HCT116 (cell line): ENCODE results near the gene ACTN4. TPM values are rescaled to one million over a fixed set of nuclear protein-coding genes. Genes with fewer than 3 reads are reported as not detected.

ENCODE experiments used
- ATAC-seq: fragments of 200-7000 bp; cut with Tn5 transposase; 2 replicates; pipeline ENCODE4 v1.9.1; 2020; ENCODE audit warnings: mild to moderate bottlenecking, moderate library complexity
- BruUV-seq: library from RNA; stranded (reverse); fragments of 400-500 nt; replicated peaks from 2 replicates; lab custom pipeline; 2021; lab: Mats Ljungman, UMichigan
- CTCF ChIA-PET: fragments of 300-600 bp; sonication (Branson Sonifier 250); formaldehyde crosslinking; loops from one replicate; lab custom pipeline; 2021; ENCODE audit warnings: antibody characterized with exemption; lab: Charles Lee
- POLR2A ChIA-PET: fragments of 300-600, 350-600 bp; sonication (Branson Sonifier 250); formaldehyde crosslinking; loops from one replicate; lab custom pipeline; 2021; ENCODE audit warnings: antibody characterized with exemption; lab: Charles Lee
- RAD21 ChIA-PET, 2 experiments: fragments of 300-600 bp; sonication (Branson Sonifier 250); formaldehyde crosslinking; loops; one replicate each; lab custom pipeline; 2023; ENCODE audit warnings: low total read pairs in 2 of 2; ENCODE audit not compliant: uncharacterized antibody in 2 of 2, unreplicated experiment in 2 of 2, low non-redundant PET in 1 of 2; lab: Charles Lee
- DNase-seq: peaks from one replicate; pipeline ENCODE4 v3.0.0-alpha.2; 2010; ENCODE audit warnings: low read depth, low spot score
- H2AFZ ChIP-seq: fragments of 200-600 bp; shearing (Covaris generic), sonication (generic); 2 replicates; pipeline ENCODE4 v1.6.1; 2017; ENCODE audit warnings: low read depth, mixed run types, mixed read lengths, antibody characterized with exemption, low read length; ENCODE audit not compliant: poor library complexity, severe bottlenecking
- H3K27ac ChIP-seq: 2 replicates; pipeline ENCODE4 v1.5.1; 2012; ENCODE audit warnings: low read depth, low read length
- H3K27me3 ChIP-seq: fragments of 200-600 bp; sonication (generic); 2 replicates; pipeline ENCODE4 v1.6.1; 2016; ENCODE audit warnings: mixed run types, low read length, mixed read lengths; ENCODE audit not compliant: insufficient read depth
- H3K36me3 ChIP-seq, 2 experiments: fragments of 200-500 bp in 1 of 2; fragments of 200-600 bp in 1 of 2; sonication (Bioruptor generic) in 1 of 2; sonication (generic) in 1 of 2; 2 replicates each; pipeline versions ENCODE4 v1.5.1 to v1.6.1; 2014 to 2016; ENCODE audit warnings: low read length in 2 of 2, inconsistent platforms in 1 of 2, mixed read lengths in 1 of 2, mixed run types in 1 of 2; ENCODE audit not compliant: insufficient read depth in 2 of 2, control insufficient read depth in 1 of 2
- H3K4me1 ChIP-seq, 2 experiments: fragments of 200-600 bp in 1 of 2; sonication (generic) in 1 of 2; 2 replicates each; pipeline versions ENCODE4 v1.5.1 to v1.6.1; 2012 to 2017; ENCODE audit warnings: low read length in 2 of 2, inconsistent platforms in 1 of 2, mild to moderate bottlenecking in 1 of 2, mixed read lengths in 1 of 2, mixed run types in 1 of 2, moderate library complexity in 1 of 2; ENCODE audit not compliant: insufficient read depth in 2 of 2, control insufficient read depth in 1 of 2
- H3K4me2 ChIP-seq: fragments of 200-600 bp; sonication (generic); 2 replicates; pipeline ENCODE4 v1.6.1; 2017; ENCODE audit warnings: mixed run types, low read length, mixed read lengths
- H3K4me3 ChIP-seq, 2 experiments: fragments of 200-600 bp in 1 of 2; sonication (generic) in 1 of 2; replicated peaks in 1 of 2; 2 replicates each; pipeline ENCODE4 v1.5.1; 2011 to 2016; ENCODE audit warnings: low read length in 2 of 2, control low read depth in 1 of 2, low read depth in 1 of 2, mild to moderate bottlenecking in 1 of 2, mixed read lengths in 1 of 2, mixed run types in 1 of 2
- H3K79me2 ChIP-seq: fragments of 200-600 bp; sonication (generic); 2 replicates; pipeline ENCODE4 v1.6.1; 2017; ENCODE audit warnings: mild to moderate bottlenecking, mixed run types, low read length, moderate library complexity, mixed read lengths; ENCODE audit not compliant: insufficient read depth
- H3K9ac ChIP-seq: fragments of 200-600 bp; sonication (generic); 2 replicates; pipeline ENCODE4 v1.6.1; 2016; ENCODE audit warnings: low read length, mixed read lengths
- H3K9me2 ChIP-seq: fragments of 200-600 bp; sonication (generic), shearing (Covaris generic); 2 replicates; pipeline ENCODE4 v1.6.1; 2017; ENCODE audit warnings: mixed run types, mild to moderate bottlenecking, moderate library complexity; ENCODE audit not compliant: insufficient read depth
- H3K9me3 ChIP-seq, 2 experiments: fragments of 200-500 bp in 1 of 2; fragments of 200-600 bp in 1 of 2; sonication (Bioruptor generic) in 1 of 2; sonication (generic) in 1 of 2; 2 replicates each; pipeline ENCODE4 v1.6.1; 2014 to 2017; ENCODE audit warnings: low read length in 2 of 2, mixed read lengths in 2 of 2, inconsistent platforms in 1 of 2, low read depth in 1 of 2, mild to moderate bottlenecking in 1 of 2, mixed run types in 1 of 2, moderate library complexity in 1 of 2; ENCODE audit not compliant: control insufficient read depth in 1 of 2, insufficient read depth in 1 of 2
- H4K20me1 ChIP-seq: fragments of 200-600 bp; sonication (generic), shearing (Covaris generic); 2 replicates; pipeline ENCODE4 v1.6.1; 2017; ENCODE audit warnings: mixed run types, mild to moderate bottlenecking, moderate library complexity; ENCODE audit not compliant: insufficient read depth
- ATF3 ChIP-seq: IDR thresholded peaks from 2 replicates; pipeline ENCODE4 v1.6.1; 2012
- CEBPB ChIP-seq: IDR thresholded peaks from 2 replicates; pipeline ENCODE4 v1.6.1; 2012; ENCODE audit warnings: low read depth
- ELF1 ChIP-seq: IDR thresholded peaks from 2 replicates; pipeline ENCODE4 v1.6.1; 2012; ENCODE audit warnings: low read depth, borderline replicate concordance
- EZH2 ChIP-seq: fragments of 200-600 bp; sonication (generic); IDR thresholded peaks from 2 replicates; pipeline ENCODE4 v1.6.1; 2017; ENCODE audit warnings: antibody characterized with exemption, mixed run types
- JUND ChIP-seq: IDR thresholded peaks from 2 replicates; pipeline ENCODE4 v1.6.1; 2012
- RAD21 ChIP-seq: IDR thresholded peaks from 2 replicates; pipeline ENCODE4 v1.6.1; 2012; ENCODE audit warnings: low read depth, mild to moderate bottlenecking
- REST ChIP-seq: IDR thresholded peaks from 2 replicates; pipeline ENCODE4 v1.6.1; 2012; ENCODE audit warnings: low read depth
- SIN3A ChIP-seq: IDR thresholded peaks from 2 replicates; pipeline ENCODE4 v1.6.1; 2012; ENCODE audit warnings: low read depth
- SP1 ChIP-seq: IDR thresholded peaks from 2 replicates; pipeline ENCODE4 v1.6.1; 2012; ENCODE audit warnings: low read depth
- ZFX ChIP-seq: fragments of 450-650 bp; IDR thresholded peaks from 2 replicates; pipeline ENCODE4 v1.6.1; 2017
- ZNF274 ChIP-seq: fragments of 200-500 bp; sonication (Bioruptor generic); IDR thresholded peaks from 2 replicates; pipeline ENCODE4 v1.6.1; 2014; ENCODE audit warnings: mild to moderate bottlenecking, low read depth, low read length, inconsistent platforms
- intact Hi-C: fragments of 100-400 bp; cut with micrococcal nuclease; formaldehyde crosslinking; loops from 2 replicates; pipeline ENCODE4 v1.10.0; 2022
- total RNA-seq: library from RNA; stranded (reverse); gene quantifications from one replicate; pipeline ENCODE4 v1.2.1, GENCODE V29; 2021; ENCODE audit not compliant: unreplicated experiment

The ACTN4 gene
- total RNA-seq, 1 experiment from 2014 or later = 651 TPM

GRCh38 chr19:38721496-38721895, 74.0 kb downstream of the ACTN4 start:
- H3K9ac ChIP-seq = no peak overlapping the region
- H3K4me2 ChIP-seq = no peak overlapping the region
- no TSS peak for BruUV-seq
- ChIA-PET POLR2A (no interaction called here), CTCF (no interaction called here)
- H3K27me3 ChIP-seq = no peaks in the 10 kb centered on the region
- H4K20me1 ChIP-seq = no peaks in the 10 kb centered on the region
- H3K27ac ChIP-seq = no peak overlapping the region; the same call in 1 of the 2 replicates
- H3K4me1 ChIP-seq = no peaks in the 10 kb centered on the region; a peak in 1 of 4 replicates
- DNase-seq = no peak
- no peaks in the 10 kb centered on the region for H3K9me3 ChIP-seq
- TF ChIP-seq ZFX (no peak), SP1 (no peak), ZNF274 (no peak), REST (no peak), SIN3A (no peak), RAD21 (no peak), ATF3 (no peak), CEBPB (no peak), EZH2 (no peak), ELF1 (no peak), JUND (no peak)
- TF ChIP-seq, all 23 proteins: peak for 0
- H3K36me3 ChIP-seq = peaks cover 24 to 91% of the 10 kb centered on the region in 2 experiments; a peak in 3 of 4 replicates
- intact Hi-C loops = no loop called here
- RAD21 ChIA-PET = no interaction called here
- ATAC-seq = no peak
- no peak overlapping the region for H3K4me3 ChIP-seq
- H3K9me2 ChIP-seq = no peaks in the 10 kb centered on the region
- H2AFZ ChIP-seq = no peak overlapping the region
- peaks cover 13% of the 10 kb centered on the region; the same call in 1 of the 2 replicates for H3K79me2 ChIP-seq
